NOMO-1 treated with dmso at 0.1 percent for 144 hours (cell line): ENCODE measurements around the gene FXYD7.
"Not testable (repeated sequence)": the region's sequence is repeated elsewhere in the genome, so short reads cannot be mapped to it uniquely, and the experiment has no call there.

Experiments
- DNase-seq: peaks from one replicate; lab custom pipeline; 2025; ENCODE audit not compliant: unreplicated experiment; lab: John Stamatoyannopoulos, UW

FXYD7 gene

GRCh38 chr19:35194012-35194984 is 51.2 kb downstream of the FXYD7 start:
- DNase-seq, result no peak

GRCh38 chr19:35195830-35196229 is 52.8 kb downstream of the FXYD7 start:
- no peak for DNase-seq

- DNase-seq, result not testable (repeated sequence)
Observed at GRCh38 chr19:35196861-35197260, 53.8 kb downstream of the FXYD7 start.

GRCh38 chr19:35199481-35199880 is 56.4 kb downstream of the FXYD7 start:
- DNase-seq, result no peak

- no peak for DNase-seq
Observed at GRCh38 chr19:35202722-35203688, 60.0 kb downstream of the FXYD7 start.
